Small intestine (tissue), 7 donors: ENCODE measurements around the gene VEGFC. TPM values are rescaled to one million over a fixed set of nuclear protein-coding genes. Genes with fewer than 3 reads are reported as not detected.

Experiments used
- DNase-seq, 2 donors: peaks; one replicate each; pipeline versions ENCODE4 v3.0.0 to v3.0.0-alpha.2; 2013
- FAIRE-seq: peaks from 2 replicates; lab custom pipeline; 2012; peaks lifted over from hg19 to GRCh38; lab: Jason Lieb, UNC
- H3K27ac ChIP-seq, 3 donors: one replicate each; pipeline ENCODE4 v1.5.1; 2013; ENCODE audit warnings: low read length in 2 of 3, mild to moderate bottlenecking in 2 of 3, control low read depth in 1 of 3, inconsistent platforms in 1 of 3, low read depth in 1 of 3, moderate library complexity in 1 of 3
- H3K27me3 ChIP-seq, 3 donors: one replicate each; pipeline ENCODE4 v1.6.1; 2013; ENCODE audit warnings: low read length in 3 of 3, inconsistent platforms in 1 of 3; ENCODE audit not compliant: control insufficient read depth in 3 of 3, insufficient read depth in 3 of 3
- H3K36me3 ChIP-seq, 3 donors: one replicate each; pipeline ENCODE4 v1.6.1; 2013; ENCODE audit warnings: low read length in 3 of 3, inconsistent platforms in 1 of 3, low read depth in 1 of 3, mild to moderate bottlenecking in 1 of 3, moderate library complexity in 1 of 3; ENCODE audit not compliant: control insufficient read depth in 3 of 3, insufficient read depth in 2 of 3
- H3K4me1 ChIP-seq, 3 donors: one replicate each; pipeline ENCODE4 v1.6.1; 2013; ENCODE audit warnings: low read length in 2 of 3, inconsistent platforms in 1 of 3, low read depth in 1 of 3, mild to moderate bottlenecking in 1 of 3, moderate library complexity in 1 of 3; ENCODE audit not compliant: control insufficient read depth in 3 of 3, insufficient read depth in 2 of 3
- H3K4me3 ChIP-seq, 3 donors: one replicate each; pipeline ENCODE4 v1.5.1; 2013; ENCODE audit warnings: low read length in 3 of 3, control low read depth in 1 of 3, inconsistent platforms in 1 of 3, low read depth in 1 of 3, mild to moderate bottlenecking in 1 of 3, moderate library complexity in 1 of 3
- H3K9me3 ChIP-seq, 2 donors: one replicate each; pipeline ENCODE4 v1.6.1; 2013; ENCODE audit warnings: low read depth in 1 of 2, low read length in 1 of 2; ENCODE audit not compliant: control insufficient read depth in 2 of 2, insufficient read depth in 1 of 2
- WGBS, 3 donors: extraction: QIAGEN DNeasy Blood & Tissue Kit; methylation state at CpG; one replicate each; pipeline ENCODE4 v1.1.7; 2013; 5-methylcytosine and 5-hydroxymethylcytosine counted together
- polyA plus RNA-seq, 4 donors: library from polyadenylated mRNA; stranded (reverse) in 3 of 4; unstranded in 1 of 4; fragments of 200-250 nt in 3 of 4; fragments of 120-200 nt in 1 of 4; gene quantifications; one replicate each; pipeline versions ENCODE4 v1.2.1 to v1.2.3, GENCODE V29; 2013
- donor health status: healthy with polysubstance abuse.
- donor health status: control.
- donor health status: control.
- donor health status: Bipolar disorder and iron deficiency.
- donor health status: healthy.

VEGFC gene
- polyA plus RNA-seq, 4 donors, result 0.81 to 9.1 (median 4.3) TPM; not detected in 1

GRCh38 chr4:176729489-176729888 is 63.2 kb downstream of the VEGFC start:
- H3K27me3 ChIP-seq, result no peaks in the 10 kb centered on the region
- no peak for FAIRE-seq
- H3K4me3 ChIP-seq, result no peak overlapping the region
- no peak overlapping the region for H3K27ac ChIP-seq
- H3K9me3 ChIP-seq, result no peaks in the 10 kb centered on the region
- no peaks in the 10 kb centered on the region for H3K36me3 ChIP-seq
- DNase-seq, result no peak
- 42 to 57% (median 45%) methylated on average over 3 of the region's 3 CpGs for WGBS, 3 donors
- no peaks in the 10 kb centered on the region for H3K4me1 ChIP-seq

- no peak overlapping the region for H3K27ac ChIP-seq
- no peak overlapping the region for H3K4me3 ChIP-seq
- FAIRE-seq, result no peak
- 64 to 81% (median 70%) methylated on average over 8 of the region's 8 CpGs for WGBS, 3 donors
- DNase-seq, result no peak
- no peaks in the 10 kb centered on the region for H3K27me3 ChIP-seq
- no peaks in the 10 kb centered on the region for H3K4me1 ChIP-seq
- H3K36me3 ChIP-seq, result no peaks in the 10 kb centered on the region
- H3K9me3 ChIP-seq, result no peaks in the 10 kb centered on the region
Measured at GRCh38 chr4:176726803-176727202, 65.9 kb downstream of the VEGFC start.

- no peak overlapping the region for H3K4me3 ChIP-seq
- no peak overlapping the region for H3K27ac ChIP-seq
- FAIRE-seq (no peak), DNase-seq (no peak)
- WGBS, 3 donors, result 87 to 94% (median 91%) methylated on average over 3 of the region's 3 CpGs
- no peaks in the 10 kb centered on the region for H3K9me3 ChIP-seq
- H3K36me3 ChIP-seq, result no peaks in the 10 kb centered on the region
- no peaks in the 10 kb centered on the region for H3K4me1 ChIP-seq
- H3K27me3 ChIP-seq, result no peaks in the 10 kb centered on the region
Measured at GRCh38 chr4:176721459-176721858, 71.3 kb downstream of the VEGFC start.

- 17 to 31% (median 23%) methylated on average over 1 of the region's 1 CpG for WGBS, 3 donors
- DNase-seq, result no peak
Measured at GRCh38 chr4:176718881-176719280, 73.8 kb downstream of the VEGFC start.

GRCh38 chr4:176717237-176717636 is 75.5 kb downstream of the VEGFC start:
- H3K4me1 ChIP-seq, result no peaks in the 10 kb centered on the region
- no peaks in the 10 kb centered on the region for H3K9me3 ChIP-seq
- no peak overlapping the region for H3K27ac ChIP-seq
- DNase-seq, result no peak
- H3K27me3 ChIP-seq, result no peaks in the 10 kb centered on the region
- 51 to 75% (median 64%) methylated on average over 2 of the region's 2 CpGs for WGBS, 3 donors
- no peak overlapping the region for H3K4me3 ChIP-seq
- H3K36me3 ChIP-seq, result no peaks in the 10 kb centered on the region
- FAIRE-seq, result no peak

More at GRCh38 chr4:176718881-176719280, 73.8 kb downstream of the VEGFC start:
- Histone ChIP-seq H3K27ac (no peak overlapping the region), H3K36me3 (no peaks in the 10 kb centered on the region), H3K27me3 (no peaks in the 10 kb centered on the region), H3K4me1 (no peaks in the 10 kb centered on the region), H3K9me3 (no peaks in the 10 kb centered on the region), H3K4me3 (no peak overlapping the region)
- no peak for FAIRE-seq

- no peaks in the 10 kb centered on the region for H3K36me3 ChIP-seq
- H3K27me3 ChIP-seq, result no peaks in the 10 kb centered on the region
- no peak overlapping the region for H3K4me3 ChIP-seq
- no peak for FAIRE-seq
- no peaks in the 10 kb centered on the region for H3K4me1 ChIP-seq
- 72 to 83% (median 78%) methylated on average over 5 of the region's 5 CpGs for WGBS, 3 donors
- no peaks in the 10 kb centered on the region for H3K9me3 ChIP-seq
- DNase-seq, result no peak
- H3K27ac ChIP-seq, result no peak overlapping the region
Measured at GRCh38 chr4:176709417-176709816, 83.3 kb downstream of the VEGFC start.

- Histone ChIP-seq H3K36me3 (no peaks in the 10 kb centered on the region), H3K27ac (no peak overlapping the region), H3K9me3 (no peaks in the 10 kb centered on the region), H3K4me1 (no peaks in the 10 kb centered on the region), H3K4me3 (no peak overlapping the region), H3K27me3 (no peaks in the 10 kb centered on the region)
- no peak for DNase-seq
- no peak for FAIRE-seq
Measured at GRCh38 chr4:176708771-176709311, 83.9 kb downstream of the VEGFC start.

- Histone ChIP-seq H3K9me3 (no peaks in the 10 kb centered on the region), H3K27ac (no peak overlapping the region), H3K36me3 (no peaks in the 10 kb centered on the region), H3K4me1 (no peaks in the 10 kb centered on the region), H3K27me3 (no peaks in the 10 kb centered on the region), H3K4me3 (no peak overlapping the region)
- DNase-seq, result no peak
- 83 to 90% (median 86%) methylated on average over 5 of the region's 5 CpGs for WGBS, 3 donors
- FAIRE-seq, result no peak
Measured at GRCh38 chr4:176690716-176691115, 102.0 kb downstream of the VEGFC start.

- no peak overlapping the region for H3K27ac ChIP-seq
- no peaks in the 10 kb centered on the region for H3K36me3 ChIP-seq
- H3K4me1 ChIP-seq, result no peaks in the 10 kb centered on the region
- FAIRE-seq (no peak), DNase-seq (no peak)
- no peaks in the 10 kb centered on the region for H3K9me3 ChIP-seq
- no peaks in the 10 kb centered on the region for H3K27me3 ChIP-seq
- H3K4me3 ChIP-seq, result no peak overlapping the region
- WGBS, 3 donors, result 60 to 77% (median 68%) methylated on average over 4 of the region's 4 CpGs
Measured at GRCh38 chr4:176680668-176681180, 112.0 kb downstream of the VEGFC start.
